ENCODE measurements around the gene PLA2G12A.

DNA sequence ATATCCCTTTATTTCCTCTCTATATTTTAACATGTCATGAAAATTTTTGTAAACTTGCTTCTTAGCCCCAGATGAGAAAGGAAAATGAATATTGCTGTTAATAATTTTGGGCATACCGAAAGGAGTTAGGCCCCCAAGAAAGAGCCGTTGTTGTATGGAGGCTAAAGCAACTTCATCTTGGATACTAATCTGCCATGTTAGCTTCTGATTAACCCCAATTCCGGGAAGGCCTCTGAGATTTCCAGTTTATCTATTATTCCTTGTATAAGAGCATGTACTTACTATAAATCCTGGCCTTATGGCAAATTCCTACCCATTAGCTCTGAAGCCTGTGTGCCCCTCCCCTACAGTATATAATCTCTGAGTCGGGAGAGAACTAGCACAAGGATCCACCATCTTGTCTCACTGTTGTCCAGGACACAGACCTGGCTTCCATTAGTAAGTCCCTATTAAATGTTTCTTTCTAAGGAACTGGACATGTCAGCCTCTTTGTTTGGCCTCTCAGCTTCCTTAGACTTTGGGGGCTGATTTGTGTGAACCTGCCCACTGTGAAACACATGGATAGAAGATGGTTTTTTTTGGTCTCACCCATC lies 20.9 kb upstream of the PLA2G12A start:
- TF ChIP-seq, protein P1, sequence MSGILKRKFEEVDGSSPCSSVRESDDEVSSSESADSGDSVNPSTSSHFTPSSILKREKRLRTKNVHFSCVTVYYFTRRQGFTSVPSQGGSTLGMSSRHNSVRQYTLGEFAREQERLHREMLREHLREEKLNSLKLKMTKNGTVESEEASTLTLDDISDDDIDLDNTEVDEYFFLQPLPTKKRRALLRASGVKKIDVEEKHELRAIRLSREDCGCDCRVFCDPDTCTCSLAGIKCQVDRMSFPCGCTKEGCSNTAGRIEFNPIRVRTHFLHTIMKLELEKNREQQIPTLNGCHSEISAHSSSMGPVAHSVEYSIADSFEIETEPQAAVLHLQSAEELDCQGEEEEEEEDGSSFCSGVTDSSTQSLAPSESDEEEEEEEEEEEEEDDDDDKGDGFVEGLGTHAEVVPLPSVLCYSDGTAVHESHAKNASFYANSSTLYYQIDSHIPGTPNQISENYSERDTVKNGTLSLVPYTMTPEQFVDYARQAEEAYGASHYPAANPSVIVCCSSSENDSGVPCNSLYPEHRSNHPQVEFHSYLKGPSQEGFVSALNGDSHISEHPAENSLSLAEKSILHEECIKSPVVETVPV (CRISPR knock-in tag; IDR thresholded peaks at IDR 0.05) = no peak
- no peak for TF ChIP-seq CSDC2 (CRISPR knock-in tag; IDR thresholded peaks at IDR 0.05)
- no peak for TF ChIP-seq ZNF8 (CRISPR knock-in tag; IDR thresholded peaks at IDR 0.05)
- no peak for TF ChIP-seq ZFP3 (CRISPR knock-in tag; IDR thresholded peaks at IDR 0.05)
- no peak for TF ChIP-seq ESRRG (CRISPR knock-in tag; IDR thresholded peaks at IDR 0.05)
- no peak for TF ChIP-seq ARNTL (CRISPR knock-in tag; IDR thresholded peaks at IDR 0.05; ENCODE audit: borderline replicate concordance, low read depth)
- TF ChIP-seq SNAI2 (CRISPR knock-in tag; IDR thresholded peaks at IDR 0.05) = no peak
- no peak for TF ChIP-seq ZNF70 (CRISPR knock-in tag; IDR thresholded peaks at IDR 0.05)

All from SK-N-SH treated with all-trans-retinoic acid at 6 μM for 48 hours (cell line).